HG03103 (cell line): ENCODE measurements around the gene KCNRG.
"Not testable (repeated sequence)": the region's sequence is repeated elsewhere in the genome, so short reads cannot be mapped to it uniquely, and the experiment has no call there.

ENCODE experiments used
- ATAC-seq: cut with Tn5 transposase; IDR thresholded peaks from one replicate; pipeline ENCODE4 v1.9.1; 2021; ENCODE audit warnings: low read depth; ENCODE audit not compliant: unreplicated experiment

Gene KCNRG

GRCh38 chr13:50006426-50007135 lies 8.7 kb upstream of the KCNRG start:
- no peak for ATAC-seq

GRCh38 chr13:50011461-50011860 lies 3.8 kb upstream of the KCNRG start:
- no peak for ATAC-seq

- ATAC-seq: no peak
Measured at GRCh38 chr13:50012396-50013169, 2.7 kb upstream of the KCNRG start.

- no peak for ATAC-seq
Measured at GRCh38 chr13:50014386-50014785, 858 bp upstream of the KCNRG start.

- no peak for ATAC-seq
Measured at GRCh38 chr13:50015750-50016149, 506 bp downstream of the KCNRG start.

GRCh38 chr13:50016444-50016843 lies 1.2 kb downstream of the KCNRG start:
- ATAC-seq: no peak

- no peak for ATAC-seq
Measured at GRCh38 chr13:50017819-50018218, 2.6 kb downstream of the KCNRG start.

- ATAC-seq: no peak
Measured at GRCh38 chr13:50025436-50025835, 10.2 kb downstream of the KCNRG start.

GRCh38 chr13:50026788-50027473 lies 11.7 kb downstream of the KCNRG start:
- peak; percentile 100 for ATAC-seq

- no peak for ATAC-seq
Measured at GRCh38 chr13:50030315-50030714, 15.1 kb downstream of the KCNRG start.

GRCh38 chr13:50033725-50034124 lies 18.5 kb downstream of the KCNRG start:
- no peak for ATAC-seq

GRCh38 chr13:50037788-50038187 lies 22.5 kb downstream of the KCNRG start:
- no peak for ATAC-seq

- ATAC-seq: no peak
Measured at GRCh38 chr13:50038266-50038665, 23.0 kb downstream of the KCNRG start.

GRCh38 chr13:50052478-50052877 lies 37.2 kb downstream of the KCNRG start:
- ATAC-seq: no peak

GRCh38 chr13:50053844-50054243 lies 38.6 kb downstream of the KCNRG start:
- ATAC-seq: no peak

GRCh38 chr13:50055454-50055853 lies 40.2 kb downstream of the KCNRG start:
- ATAC-seq: no peak

GRCh38 chr13:50060718-50061117 lies 45.5 kb downstream of the KCNRG start:
- ATAC-seq: no peak

GRCh38 chr13:50062336-50062735 lies 47.1 kb downstream of the KCNRG start:
- not testable (repeated sequence) for ATAC-seq

- no peak for ATAC-seq
Measured at GRCh38 chr13:50065712-50066111, 50.5 kb downstream of the KCNRG start.

GRCh38 chr13:50068508-50068907 lies 53.3 kb downstream of the KCNRG start:
- no peak for ATAC-seq

GRCh38 chr13:50069261-50069660 lies 54.0 kb downstream of the KCNRG start:
- no peak for ATAC-seq
